Middle frontal gyrus (tissue), 1 donor: Measurements from ENCODE around the gene FUZ.

Experiments
- DNase-seq: peaks from one replicate; pipeline ENCODE4 v3.0.0-alpha.2; 2015; ENCODE audit warnings: low spot score; ENCODE audit errors: extremely low spot score

The FUZ gene

GRCh38 chr19:49786376-49786820, 26.7 kb downstream of the FUZ start:
- DNase-seq: no peak

GRCh38 chr19:49782515-49782914, 30.6 kb downstream of the FUZ start:
- DNase-seq: no peak

- DNase-seq: no peak
Observed at GRCh38 chr19:49781394-49781793, 31.7 kb downstream of the FUZ start.

GRCh38 chr19:49780861-49781260, 32.2 kb downstream of the FUZ start:
- no peak for DNase-seq

- no peak for DNase-seq
Observed at GRCh38 chr19:49779731-49780555, 33.1 kb downstream of the FUZ start.

- DNase-seq: no peak
Observed at GRCh38 chr19:49776371-49776764, 36.7 kb downstream of the FUZ start.

- DNase-seq: no peak
Observed at GRCh38 chr19:49775742-49776370, 37.2 kb downstream of the FUZ start.

- no peak for DNase-seq
Observed at GRCh38 chr19:49774969-49775368, 38.1 kb downstream of the FUZ start.

- DNase-seq: no peak
Observed at GRCh38 chr19:49773663-49774350, 39.3 kb downstream of the FUZ start.

- DNase-seq: no peak
Observed at GRCh38 chr19:49772850-49773432, 40.2 kb downstream of the FUZ start.

GRCh38 chr19:49771674-49772139, 41.4 kb downstream of the FUZ start:
- no peak for DNase-seq

- DNase-seq: no peak
Observed at GRCh38 chr19:49770529-49770928, 42.6 kb downstream of the FUZ start.

- no peak for DNase-seq
Observed at GRCh38 chr19:49767967-49768581, 45.0 kb downstream of the FUZ start.

- DNase-seq: no peak
Observed at GRCh38 chr19:49767381-49767780, 45.7 kb downstream of the FUZ start.

- DNase-seq: no peak
Observed at GRCh38 chr19:49766930-49767299, 46.2 kb downstream of the FUZ start, which contains the start of gene AP2A1. Gene AP2A1, plus strand, starts transcription at chr19:49767001. Its CDS starts 133 bp downstream, at chr19:49767134.

- DNase-seq: peak; percentile 98
Observed at GRCh38 chr19:49766007-49766929, 46.8 kb downstream of the FUZ start.

GRCh38 chr19:49764341-49764740, 48.8 kb downstream of the FUZ start:
- no peak for DNase-seq

GRCh38 chr19:49763230-49763629, 49.9 kb downstream of the FUZ start, which contains the start of gene TSKS:
Gene TSKS, minus strand, starts transcription at chr19:49763306. Its CDS starts 59 bp downstream, at chr19:49763247.
- DNase-seq: no peak

GRCh38 chr19:49761625-49762311, 51.3 kb downstream of the FUZ start:
- no peak for DNase-seq
